Lower leg skin (tissue), 4 donors: ENCODE data around the gene LYRM9. TPM values are rescaled to one million over a fixed set of nuclear protein-coding genes. Genes with fewer than 3 reads are reported as not detected.
"Not testable (repeated sequence)": the region's sequence is repeated elsewhere in the genome, so short reads cannot be mapped to it uniquely, and the experiment has no call there.

Experiments
- DNase-seq, 2 donors: peaks; one replicate each; pipeline ENCODE4 v3.0.0-alpha.2; 2019; ENCODE audit warnings: low spot score in 2 of 2
- H3K4me3 ChIP-seq: fragments of 200-600 bp; sonication (generic); 2 replicates; pipeline ENCODE4 v1.5.1; 2017; ENCODE audit warnings: mild to moderate bottlenecking, low read depth; ENCODE audit not compliant: poor library complexity, severe bottlenecking
- CTCF ChIP-seq, 3 donors: fragments of 450-650 bp; IDR thresholded peaks; one replicate each; pipeline ENCODE4 v1.5.1; 2016; ENCODE audit warnings: antibody characterized with exemption in 3 of 3, mild to moderate bottlenecking in 3 of 3, moderate library complexity in 2 of 3
- POLR2A ChIP-seq, 2 donors: fragments of 450-650 bp; IDR thresholded peaks; one replicate each; pipeline ENCODE4 v1.6.1; 2016 to 2017; ENCODE audit warnings: antibody characterized with exemption in 2 of 2, mild to moderate bottlenecking in 1 of 2, moderate library complexity in 1 of 2
- WGBS, 2 donors: methylation state at CpG; one replicate each; pipeline ENCODE4 v1.1.5; 2018; 5-methylcytosine and 5-hydroxymethylcytosine counted together
- intact Hi-C: fragments of 100-400 bp; cut with DNase I; formaldehyde crosslinking; loops from one replicate; pipeline ENCODE4 v1.15.0; 2023; ENCODE audit warnings: low total_unique reads
- total RNA-seq, 4 donors: library from RNA; depleted of rRNA; stranded (reverse); fragments of >200 nt; gene quantifications; one replicate each; pipeline ENCODE4 v1.1.0, GENCODE V29; 2016

Gene LYRM9
- total RNA-seq, 4 donors from 2014 or later: 5.5 to 23.4 (median 22.8) TPM

DNA sequence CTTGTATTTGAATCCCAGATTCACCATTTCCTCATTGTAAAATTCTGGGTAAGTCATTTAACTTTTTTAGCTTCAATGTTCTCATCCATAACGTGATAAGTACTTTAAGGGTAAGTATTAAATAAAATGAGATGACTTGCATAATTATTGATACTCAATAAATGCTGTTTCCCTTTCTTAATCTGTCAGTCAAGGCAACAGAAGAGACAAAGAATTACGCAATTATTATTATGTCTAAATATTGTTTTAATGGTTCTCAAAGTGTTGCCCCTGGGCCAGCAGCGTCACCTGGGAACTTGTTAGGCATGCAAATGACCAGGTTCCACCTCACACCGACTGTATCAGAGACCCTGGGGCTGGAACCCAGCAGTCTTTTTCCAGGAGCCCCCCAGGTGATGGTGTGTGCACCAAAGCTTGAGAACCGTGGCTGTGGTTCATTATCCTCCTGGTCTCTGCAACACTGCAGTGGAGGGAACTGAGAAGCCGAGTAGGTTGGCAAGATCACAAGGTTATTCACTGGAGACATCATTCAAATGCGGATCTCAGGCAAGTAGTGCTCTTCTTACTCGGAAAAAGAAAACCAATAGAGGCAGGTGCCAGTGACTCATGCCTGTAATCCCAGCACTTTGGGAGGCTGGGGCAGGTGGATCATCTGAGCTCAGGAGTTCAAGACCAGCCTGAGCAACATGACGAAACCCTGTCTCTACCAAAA, 43.5 kb downstream of the LYRM9 start:
- TF ChIP-seq CTCF (IDR thresholded peaks at IDR 0.05): no peak
- TF ChIP-seq POLR2A (IDR thresholded peaks at IDR 0.05): no peak
- 67 to 74% methylated on average over 9 of the region's 9 CpGs for WGBS, 2 donors
- intact Hi-C loops: no loop called here
- H3K4me3 ChIP-seq: no peak overlapping the region
- no peak for DNase-seq

DNA sequence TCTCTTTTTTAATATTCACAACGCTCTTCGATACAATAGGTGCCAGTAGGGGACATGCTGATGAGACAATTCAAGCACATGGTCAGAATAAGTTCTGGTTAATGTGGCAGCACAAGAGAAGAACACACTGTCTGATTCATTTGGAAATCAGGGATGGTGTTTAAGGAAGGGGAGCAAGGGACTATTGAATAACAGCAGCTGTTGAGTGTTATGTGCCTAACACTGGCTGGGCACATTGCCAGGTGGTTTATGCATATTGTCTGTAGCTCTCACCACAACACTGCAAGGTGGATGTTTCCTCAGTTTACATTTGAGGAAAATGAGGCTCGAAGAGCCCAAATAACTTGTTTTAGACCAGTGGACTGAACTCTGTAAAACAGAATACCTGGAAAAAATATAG, 44.2 kb downstream of the LYRM9 start:
- intact Hi-C loops: no loop called here
- 90 to 91% methylated on average over 3 of the region's 3 CpGs for WGBS, 2 donors

GRCh38 chr17:27846808-27847307, 46.3 kb downstream of the LYRM9 start:
- H3K4me3 ChIP-seq, intact Hi-C loops, DNase-seq: not testable (repeated sequence)
- WGBS, 2 donors: 83 to 91% methylated on average over 11 of the region's 11 CpGs

More for the DNA sequence above, 44.2 kb downstream of the LYRM9 start:
- H3K4me3 ChIP-seq: no peak overlapping the region
- TF ChIP-seq CTCF (IDR thresholded peaks at IDR 0.05) (no peak), POLR2A (IDR thresholded peaks at IDR 0.05) (no peak)
- no peak for DNase-seq

DNA sequence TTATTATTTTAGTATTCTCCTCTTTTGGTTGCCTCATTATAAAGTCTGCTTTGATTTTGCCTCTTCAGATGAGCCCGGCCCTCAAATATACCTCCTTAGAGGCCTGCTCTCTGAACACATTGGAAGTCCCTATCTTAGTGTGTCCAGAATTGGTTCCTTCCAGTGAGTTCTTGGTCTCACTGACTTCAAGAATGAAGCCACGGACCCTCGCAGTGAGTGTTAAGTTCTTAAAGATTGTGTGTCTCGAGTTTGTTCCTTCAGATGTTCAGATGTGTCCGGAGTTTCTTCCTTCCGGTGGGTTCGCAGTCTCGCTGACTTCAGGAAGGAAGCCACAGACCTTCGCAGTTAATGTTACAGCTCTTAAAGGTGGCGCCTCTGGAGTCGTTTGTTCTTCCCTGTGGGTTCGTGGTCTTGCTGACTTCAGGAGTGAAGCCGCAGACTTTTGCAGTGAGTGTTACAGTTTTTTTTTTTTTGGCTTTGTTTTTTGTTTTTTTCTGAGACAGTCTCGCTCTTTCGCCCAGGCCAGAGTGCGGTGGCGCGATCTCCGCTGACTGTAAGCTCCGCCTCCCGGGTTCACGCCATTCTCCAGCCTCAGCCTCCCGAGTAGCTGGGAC, 47.0 kb downstream of the LYRM9 start:
- no peak overlapping the region for H3K4me3 ChIP-seq
- intact Hi-C loops: no loop called here
- DNase-seq: no peak
- TF ChIP-seq CTCF (IDR thresholded peaks at IDR 0.05): no peak
- no peak for TF ChIP-seq POLR2A (IDR thresholded peaks at IDR 0.05)
- 75 to 91% methylated on average over 23 of the region's 23 CpGs for WGBS, 2 donors

GRCh38 chr17:27845264-27846041, 47.7 kb downstream of the LYRM9 start:
- no peak for DNase-seq
- 59 to 66% methylated on average over 13 of the region's 13 CpGs for WGBS, 2 donors

More at GRCh38 chr17:27845264-27846041, 47.7 kb downstream of the LYRM9 start:
- intact Hi-C loops: no loop called here
- TF ChIP-seq POLR2A (IDR thresholded peaks at IDR 0.05) (no peak), CTCF (IDR thresholded peaks at IDR 0.05) (no peak)
- H3K4me3 ChIP-seq: no peak overlapping the region
